Astrocyte (in vitro differentiated cells and primary cell): ENCODE results near the gene CAMK2D.

ENCODE experiments used
- CTCF ChIP-seq: IDR thresholded peaks from 2 replicates; pipeline ENCODE4 v1.5.1; 2011; ENCODE audit warnings: low read depth, mild to moderate bottlenecking, inconsistent platforms, low read length, moderate library complexity; ENCODE audit not compliant: insufficient read depth
- EZH2 ChIP-seq: IDR thresholded peaks from 2 replicates; pipeline ENCODE4 v1.6.1; 2012; ENCODE audit warnings: mild to moderate bottlenecking, low read length, inconsistent platforms; ENCODE audit not compliant: insufficient read depth

- TF ChIP-seq EZH2 (no peak), CTCF (no peak)
Measured at GRCh38 chr4:113534711-113535110, 226.8 kb downstream of the CAMK2D start.
